Measurements from ENCODE around the gene CFAP100.
A peak's percentile ranks its signal among the peaks of the same experiment; 100 is the strongest.

CFAP100 gene

DNA sequence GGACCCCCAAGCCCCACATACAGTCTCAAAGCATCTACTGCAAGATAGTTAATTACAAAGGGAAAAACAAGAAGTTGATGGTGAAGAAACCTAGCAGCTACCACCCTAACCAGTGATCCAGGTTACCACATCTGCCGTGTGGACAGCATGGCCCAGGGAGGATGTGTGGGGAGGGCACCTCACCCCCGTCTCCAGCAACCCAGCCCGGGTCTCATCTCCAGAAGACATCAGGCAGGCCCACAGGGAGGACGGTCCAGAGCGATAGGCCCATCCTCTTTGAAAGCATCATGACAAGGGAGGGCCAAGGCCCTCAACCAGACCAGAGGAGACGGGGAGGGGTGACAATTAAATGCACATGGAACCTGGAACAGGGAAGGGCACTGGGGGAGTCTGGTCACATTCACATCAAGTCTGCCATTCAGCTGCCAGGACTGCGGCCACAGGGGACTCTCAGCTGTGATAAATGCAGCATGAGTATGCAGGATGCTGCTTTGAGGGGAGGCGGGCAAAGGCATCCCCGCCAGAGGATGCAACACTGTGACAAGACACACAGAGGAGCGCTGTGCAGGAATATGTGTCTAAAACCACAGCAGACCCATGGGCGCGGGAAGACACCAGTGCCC, 62.2 kb downstream of the CFAP100 start:
- no peak for DNase-seq (ENCODE audit: low read depth in 3 of 3, low spot score in 1 of 3)

DNA sequence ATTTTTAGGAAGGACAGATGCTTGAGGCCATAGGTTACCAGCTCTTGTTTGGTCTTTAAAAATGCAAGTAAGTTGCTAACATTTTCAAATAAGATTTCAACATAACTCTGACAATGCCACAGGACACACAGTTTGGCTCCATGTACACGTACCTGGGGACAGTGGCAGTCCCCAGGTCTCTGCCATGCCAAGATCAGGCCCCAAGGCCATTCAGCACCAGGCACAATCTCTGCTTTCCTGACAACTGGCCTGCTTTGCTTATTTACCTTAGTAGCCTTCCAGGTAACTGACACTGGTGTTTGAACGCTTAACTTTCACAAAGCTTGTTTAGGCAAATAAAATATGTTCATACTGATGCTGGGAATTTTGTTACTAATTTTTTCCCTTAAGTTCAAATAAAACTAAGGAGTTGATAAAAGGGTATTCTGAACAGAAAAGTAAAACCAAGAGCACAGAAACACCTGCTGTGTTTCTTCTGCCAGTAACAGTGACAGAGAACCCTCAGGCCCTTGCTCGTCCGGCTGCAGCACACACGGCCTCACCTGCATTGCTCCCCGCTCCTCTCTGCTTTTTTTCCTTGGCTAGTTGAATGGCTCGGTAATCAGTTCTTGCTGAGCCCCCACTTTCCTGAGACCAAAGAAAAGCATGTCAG, 64.5 kb downstream of the CFAP100 start:
- no peak for DNase-seq (ENCODE audit: low read depth in 3 of 3, low spot score in 1 of 3)

DNA sequence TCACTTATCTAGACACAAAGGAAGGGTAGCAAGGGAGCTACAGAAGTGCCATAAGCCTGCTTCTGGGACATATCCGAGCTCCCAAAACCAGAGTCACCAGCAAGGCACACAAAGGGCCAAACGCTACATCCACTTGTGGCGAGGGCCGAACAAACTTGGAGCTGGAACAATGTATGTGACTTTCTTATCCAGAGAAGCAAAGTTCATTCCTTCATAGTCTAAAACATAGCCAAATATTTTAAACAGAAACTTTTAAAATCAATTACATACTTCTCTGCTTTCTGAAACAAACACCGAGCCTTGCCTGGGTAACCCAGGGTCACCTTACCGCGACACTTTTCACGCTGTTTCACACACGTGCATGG, 65.0 kb downstream of the CFAP100 start:
- no peak for DNase-seq (ENCODE audit: low read depth in 3 of 3, low spot score in 1 of 3)

DNA sequence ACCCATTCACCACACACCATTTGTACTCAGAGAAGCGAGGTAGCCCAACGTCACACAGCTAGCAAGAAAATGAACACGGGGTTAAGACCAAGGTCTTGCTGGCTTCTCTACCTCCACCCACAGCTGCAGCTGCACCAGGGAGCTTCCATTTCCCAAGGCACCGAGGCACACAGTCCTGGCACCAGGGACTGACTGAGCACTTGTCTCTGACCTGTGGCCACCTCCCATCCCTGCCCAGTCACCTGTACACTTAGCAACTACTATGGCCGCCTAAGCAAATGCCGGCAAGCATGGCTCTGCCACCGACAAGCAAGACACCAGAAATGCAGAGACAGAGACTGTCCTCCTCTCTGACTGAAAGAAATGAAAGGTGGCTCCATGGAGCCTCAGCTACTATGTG, 65.7 kb downstream of the CFAP100 start:
- DNase-seq (ENCODE audit: low read depth in 3 of 3, low spot score in 1 of 3): no peak

DNA sequence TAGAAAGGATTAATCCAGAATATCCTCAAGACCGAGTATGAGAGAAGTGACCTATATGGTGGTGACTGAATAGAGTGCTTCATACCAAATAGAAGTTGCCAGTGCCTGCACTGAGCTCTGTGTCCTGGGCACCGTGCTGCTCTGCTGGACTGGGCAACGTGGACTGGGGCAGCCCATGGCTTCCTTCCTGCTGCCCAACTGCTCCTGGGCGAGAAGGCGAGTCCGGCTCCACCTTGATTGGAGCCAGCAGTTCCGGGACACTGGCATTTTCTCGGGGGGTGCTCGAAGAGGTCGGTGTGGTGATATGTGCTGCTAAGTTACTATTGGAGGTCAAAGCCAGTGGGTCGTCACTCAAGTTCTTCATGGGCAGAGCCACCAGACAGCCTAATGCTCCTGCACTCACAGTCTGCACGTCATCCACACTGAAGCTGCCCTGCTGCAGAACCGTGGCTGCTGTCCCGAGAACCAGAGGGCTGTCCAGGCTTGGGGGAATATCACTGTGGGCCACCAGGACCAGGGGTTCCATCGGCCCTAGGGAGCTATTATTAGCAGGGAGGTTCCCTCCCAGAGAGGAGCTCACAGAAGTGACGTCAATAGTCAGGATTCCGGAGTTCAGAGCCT, 66.9 kb downstream of the CFAP100 start:
- DNase-seq (ENCODE audit: low read depth in 3 of 3, low spot score in 1 of 3): no peak

DNA sequence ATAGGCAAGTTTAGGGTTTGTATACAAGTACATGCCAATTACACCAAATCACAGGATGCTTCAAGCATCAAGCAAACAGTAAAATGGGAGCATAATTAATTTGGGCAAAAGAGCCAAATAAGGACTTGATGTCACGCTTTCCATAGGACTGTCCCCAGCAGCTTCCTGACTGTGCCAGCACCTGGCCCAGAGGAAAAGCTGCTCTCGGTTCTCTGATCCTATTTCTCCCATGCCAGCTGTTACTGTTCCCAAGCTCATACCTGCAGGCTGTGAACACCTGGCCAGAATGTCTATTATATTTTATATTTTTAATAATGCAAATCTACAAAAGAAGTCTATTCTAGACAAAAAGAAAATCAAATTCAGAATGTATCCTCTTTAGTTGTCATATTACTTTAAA, 68.8 kb downstream of the CFAP100 start:
- DNase-seq (ENCODE audit: low read depth in 3 of 3, low spot score in 1 of 3): no peak

DNA sequence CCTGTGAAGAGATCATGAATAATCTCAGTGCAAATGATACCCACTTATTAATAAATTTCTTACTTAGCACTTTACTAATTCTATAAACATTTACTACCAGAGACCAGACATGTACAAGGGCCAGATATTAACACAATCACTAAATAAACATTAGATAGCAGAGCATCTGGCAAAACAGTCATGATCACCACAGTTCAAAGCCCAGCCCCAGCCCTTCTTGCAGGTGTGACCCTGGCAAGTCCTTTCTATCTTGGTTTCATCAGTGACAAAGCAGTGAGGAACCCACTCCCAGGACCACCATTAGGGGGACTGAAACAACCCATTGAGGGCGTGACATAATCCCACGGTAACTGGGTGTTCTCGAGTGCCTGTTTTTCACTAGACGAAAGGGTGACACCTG, 69.4 kb downstream of the CFAP100 start:
- DNase-seq (ENCODE audit: low read depth in 3 of 3, low spot score in 1 of 3): no peak

DNA sequence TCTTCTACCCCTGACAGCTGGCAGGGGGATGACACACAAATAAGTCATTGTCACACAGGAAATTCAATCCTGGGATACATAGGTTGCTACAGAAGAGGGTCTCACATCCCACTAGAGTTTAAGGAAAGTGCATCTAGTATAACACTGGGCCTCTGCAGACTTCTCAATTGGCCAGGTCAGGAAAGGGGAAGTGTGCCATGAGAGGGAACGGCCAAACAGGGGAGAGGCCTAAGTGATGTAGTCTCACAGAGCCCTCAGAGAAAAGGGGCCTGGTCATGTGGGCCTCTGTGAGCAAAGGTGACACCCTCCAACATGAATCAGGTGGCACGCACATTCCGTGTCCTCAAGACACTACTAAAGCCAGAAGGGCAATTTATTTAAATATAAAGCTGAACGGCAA, 69.8 kb downstream of the CFAP100 start:
- DNase-seq (ENCODE audit: low read depth in 3 of 3, low spot score in 1 of 3): no peak

DNA sequence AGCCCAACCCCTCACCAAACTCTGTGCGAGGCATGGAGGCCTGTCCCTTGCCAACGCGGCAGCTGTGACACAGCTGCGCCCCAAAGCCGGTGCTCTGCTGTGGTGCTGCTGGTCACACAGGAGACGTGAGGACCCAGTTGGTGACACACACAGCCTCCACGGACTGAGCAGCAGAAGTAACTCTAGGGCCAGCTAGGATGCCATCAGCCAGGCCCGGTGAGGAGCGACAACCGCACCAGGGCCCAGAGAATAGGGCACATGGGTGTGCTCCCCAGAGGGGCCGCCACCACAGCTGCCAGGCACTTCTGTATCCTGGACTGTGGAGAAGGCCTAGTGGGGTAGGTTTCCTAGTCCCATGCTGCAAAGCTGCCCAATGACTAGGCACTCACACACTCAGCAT, 70.3 kb downstream of the CFAP100 start:
- DNase-seq (ENCODE audit: low read depth in 3 of 3, low spot score in 1 of 3): no peak

DNA sequence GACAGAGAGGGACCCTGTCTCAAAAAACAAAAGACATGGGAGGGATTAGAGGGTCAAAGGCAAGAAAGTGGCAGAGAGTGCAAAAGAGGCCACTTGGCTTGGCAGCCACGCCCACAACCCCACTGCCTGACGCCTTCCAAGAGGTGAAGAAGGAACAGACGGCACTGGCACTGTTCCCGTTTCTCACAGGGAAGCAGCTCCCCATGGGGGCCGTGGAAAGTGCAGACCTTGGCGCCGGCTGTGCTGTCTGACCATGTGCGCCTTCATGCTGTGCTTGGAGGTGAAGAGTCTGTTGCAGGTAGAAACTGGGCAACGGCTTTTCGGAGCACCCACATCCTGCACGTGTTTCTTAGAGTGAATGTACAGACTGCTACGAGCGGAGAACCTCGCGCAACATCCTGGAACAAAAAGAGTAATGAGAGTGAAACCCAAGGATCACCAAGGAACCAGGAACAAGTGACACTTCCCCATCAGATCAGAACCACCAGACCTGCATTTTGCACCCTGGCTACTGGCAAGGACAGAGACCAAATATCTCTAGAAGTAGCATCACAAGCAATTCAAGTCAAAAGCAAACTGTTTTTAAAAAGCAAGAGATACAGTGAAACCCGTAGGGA, 71.3 kb downstream of the CFAP100 start:
- DNase-seq (ENCODE audit: low read depth in 3 of 3, low spot score in 1 of 3): no peak

DNA sequence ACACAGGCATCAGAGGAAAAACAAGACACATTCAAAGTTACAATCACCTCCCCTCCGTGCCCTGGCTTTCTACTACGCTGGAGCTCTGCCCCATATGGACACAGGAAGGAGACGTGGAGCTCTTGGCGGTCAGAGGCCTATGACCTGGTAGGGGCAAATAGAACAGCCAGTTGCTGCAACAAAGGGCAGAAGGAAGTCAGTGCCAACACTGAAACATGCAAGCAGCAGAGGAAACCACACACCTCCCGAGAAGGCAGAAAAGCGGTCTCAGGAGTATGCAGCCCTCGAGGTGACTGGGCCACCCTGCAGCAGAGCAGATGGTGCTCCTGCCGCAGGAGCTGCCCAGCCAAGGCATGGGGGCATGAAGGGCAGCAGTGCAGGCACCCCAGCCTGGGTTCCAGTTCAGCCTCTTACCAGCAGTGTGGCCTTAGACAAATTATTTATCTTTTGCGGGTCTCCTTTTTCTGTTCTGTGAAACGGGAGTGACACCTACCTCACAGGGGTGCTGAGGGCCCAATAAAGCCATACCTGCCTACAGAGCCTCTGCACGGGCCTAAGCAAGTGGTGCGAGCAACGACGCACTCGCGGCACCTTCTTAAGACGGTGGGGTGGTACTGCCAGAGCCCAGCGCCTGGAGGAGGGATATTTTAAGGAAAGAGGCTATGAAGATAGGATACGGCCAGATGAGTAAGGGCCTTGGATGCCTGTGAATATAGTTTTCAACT, 72.3 kb downstream of the CFAP100 start:
- DNase-seq (ENCODE audit: low read depth in 3 of 3, low spot score in 1 of 3): no peak

DNA sequence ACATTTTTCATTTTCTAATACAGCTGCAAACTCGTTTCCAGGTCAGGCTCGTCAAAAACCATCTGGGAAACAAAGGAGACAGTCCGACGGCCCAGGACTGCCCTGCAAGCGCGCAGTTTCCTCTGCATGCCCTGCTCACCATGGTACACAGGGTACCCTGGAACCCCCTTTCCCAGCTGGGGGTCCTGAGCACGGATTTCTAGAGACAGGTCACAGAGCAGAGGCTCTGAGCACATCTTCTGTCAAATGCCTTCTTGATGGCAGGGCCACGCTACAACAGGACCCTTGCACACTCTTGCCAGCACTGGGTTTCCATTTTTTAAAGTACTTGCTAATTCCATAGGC, 72.9 kb downstream of the CFAP100 start:
- DNase-seq (ENCODE audit: low read depth in 3 of 3, low spot score in 1 of 3): no peak

DNA sequence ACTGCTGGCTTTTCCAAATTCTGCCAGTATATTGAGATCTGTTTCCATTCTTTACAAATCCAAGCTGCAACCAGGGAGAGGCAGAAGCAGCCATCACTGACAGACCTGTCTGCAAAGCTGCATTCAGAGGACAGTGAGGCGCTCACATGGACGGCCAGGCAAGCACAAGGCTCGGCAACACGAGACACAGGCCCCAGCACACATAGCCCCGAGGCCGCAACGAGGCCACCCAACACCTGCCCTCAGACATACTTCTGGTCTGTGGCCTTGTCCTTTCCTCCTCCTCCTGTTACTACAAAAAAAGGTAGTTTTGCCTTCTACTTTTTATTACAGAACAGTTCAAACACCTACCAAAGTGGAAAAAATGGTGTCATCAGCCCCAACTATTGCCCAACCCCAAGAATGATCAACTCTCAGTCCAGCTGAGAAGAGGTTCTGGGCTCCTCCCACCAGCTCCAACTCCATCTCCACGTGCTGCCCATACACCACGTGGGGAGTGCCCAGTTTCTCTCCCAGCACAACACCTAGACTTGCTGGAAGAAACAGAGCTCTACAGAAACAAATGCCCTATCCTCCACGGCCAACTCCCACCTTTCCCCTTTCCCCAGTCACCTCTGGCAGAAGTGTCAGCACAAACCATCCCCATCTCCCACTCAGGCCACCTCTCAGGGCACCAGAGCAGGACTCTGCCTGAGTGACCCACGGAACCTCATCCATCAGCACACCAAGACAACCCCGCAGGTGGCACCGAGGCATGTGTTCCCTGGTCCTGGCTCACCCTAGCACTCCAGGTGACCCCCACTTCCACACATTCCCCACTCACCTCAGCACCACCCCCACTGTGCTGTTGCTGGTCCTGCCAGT, 73.6 kb downstream of the CFAP100 start:
- DNase-seq (ENCODE audit: low read depth in 3 of 3, low spot score in 1 of 3): no peak

DNA sequence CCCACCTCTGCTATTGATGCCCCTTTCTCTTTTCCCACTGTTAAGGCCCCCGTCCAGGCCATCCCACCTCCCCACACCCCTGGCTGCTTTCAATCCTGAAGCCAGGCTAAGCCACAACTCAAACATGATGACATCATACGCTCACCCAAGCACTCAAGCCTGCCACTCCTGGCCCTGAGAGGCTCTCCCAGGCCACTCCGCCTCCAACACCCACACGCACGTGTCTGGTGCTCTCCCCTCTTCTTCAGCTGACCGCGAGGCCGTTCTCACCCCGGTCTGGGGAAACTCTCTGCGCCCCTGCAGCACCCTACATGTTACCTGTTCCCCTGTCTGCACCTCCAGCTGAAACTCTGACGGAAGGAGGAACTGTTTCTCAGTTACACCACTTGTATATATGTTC, 74.8 kb downstream of the CFAP100 start:
- DNase-seq (ENCODE audit: low read depth in 3 of 3, low spot score in 1 of 3): no peak

DNA sequence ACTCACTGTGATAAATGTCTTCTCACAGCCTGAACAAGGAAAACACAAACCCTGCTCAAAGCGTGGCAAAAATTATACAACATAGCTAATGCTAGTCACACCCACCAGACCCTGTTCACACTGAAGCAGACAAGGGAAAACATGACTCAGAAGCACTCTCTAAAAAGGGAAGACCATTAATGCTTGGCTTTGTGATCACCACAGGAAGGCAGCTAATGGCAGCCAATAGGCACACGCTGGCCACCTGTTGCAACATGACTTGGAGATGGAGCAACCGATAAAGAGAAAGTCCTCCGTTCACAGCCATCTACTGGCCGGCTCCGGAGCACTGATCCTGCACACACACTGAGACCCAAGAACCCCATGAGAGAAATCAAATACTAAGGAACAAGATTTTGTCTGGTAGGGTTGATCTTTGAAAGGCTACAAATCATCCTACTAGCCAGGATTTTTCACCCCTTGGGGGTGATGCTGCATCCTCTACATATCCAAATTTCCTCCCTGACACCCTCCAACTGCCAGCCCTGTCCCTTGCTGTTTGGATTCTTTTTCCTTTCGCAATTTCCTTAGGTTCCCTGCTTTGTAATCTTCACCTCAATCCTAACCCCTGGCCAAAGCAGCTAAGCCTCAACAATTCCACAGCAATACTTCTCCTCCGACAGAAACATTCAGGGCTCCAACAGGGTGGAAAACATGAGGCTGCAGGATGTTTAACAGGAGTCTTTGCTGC, 77.7 kb downstream of the CFAP100 start:
- DNase-seq (ENCODE audit: low read depth in 3 of 3, low spot score in 1 of 3): no peak

DNA sequence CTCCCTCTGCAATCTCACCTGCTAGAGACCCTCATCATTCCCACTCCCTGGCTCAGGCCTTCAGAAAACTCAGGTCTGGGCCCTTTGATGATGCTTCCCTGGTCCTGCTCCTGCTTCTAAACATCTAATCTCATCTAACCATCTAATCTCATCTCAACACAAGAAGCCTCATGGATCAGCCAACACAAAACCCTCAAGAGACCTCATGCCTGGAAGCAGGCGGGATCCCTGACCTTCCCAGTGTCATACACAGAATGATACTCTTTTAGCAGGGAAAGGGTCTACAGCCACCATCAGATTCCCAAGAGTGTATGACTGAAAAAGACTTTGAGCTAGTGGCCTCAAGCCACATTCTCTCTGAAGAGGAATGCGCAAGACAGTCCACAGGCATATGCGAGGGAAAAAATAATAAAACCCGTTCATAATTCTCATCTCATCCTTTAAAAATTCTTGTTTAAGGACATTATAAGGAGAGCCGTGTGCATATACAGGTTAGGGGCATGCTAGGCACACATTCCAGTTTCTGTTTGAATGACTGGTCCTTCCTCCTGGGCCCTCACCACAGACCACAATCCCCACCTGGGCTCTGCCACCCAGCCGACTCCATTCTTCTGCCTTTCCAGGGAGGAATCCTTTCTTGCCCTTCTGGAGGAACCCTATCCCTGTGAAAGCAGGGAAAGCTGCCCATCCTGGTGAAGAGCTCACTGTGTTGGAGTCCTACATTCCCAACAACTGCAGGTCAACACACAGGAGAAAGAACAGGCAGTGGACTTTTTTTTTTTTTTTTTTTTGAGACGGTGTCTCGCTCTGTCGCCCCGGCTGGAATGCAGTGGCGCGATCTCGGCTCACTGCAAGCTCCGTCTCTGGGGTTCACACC, 78.8 kb downstream of the CFAP100 start:
- DNase-seq (ENCODE audit: low read depth in 3 of 3, low spot score in 1 of 3): no peak

DNA sequence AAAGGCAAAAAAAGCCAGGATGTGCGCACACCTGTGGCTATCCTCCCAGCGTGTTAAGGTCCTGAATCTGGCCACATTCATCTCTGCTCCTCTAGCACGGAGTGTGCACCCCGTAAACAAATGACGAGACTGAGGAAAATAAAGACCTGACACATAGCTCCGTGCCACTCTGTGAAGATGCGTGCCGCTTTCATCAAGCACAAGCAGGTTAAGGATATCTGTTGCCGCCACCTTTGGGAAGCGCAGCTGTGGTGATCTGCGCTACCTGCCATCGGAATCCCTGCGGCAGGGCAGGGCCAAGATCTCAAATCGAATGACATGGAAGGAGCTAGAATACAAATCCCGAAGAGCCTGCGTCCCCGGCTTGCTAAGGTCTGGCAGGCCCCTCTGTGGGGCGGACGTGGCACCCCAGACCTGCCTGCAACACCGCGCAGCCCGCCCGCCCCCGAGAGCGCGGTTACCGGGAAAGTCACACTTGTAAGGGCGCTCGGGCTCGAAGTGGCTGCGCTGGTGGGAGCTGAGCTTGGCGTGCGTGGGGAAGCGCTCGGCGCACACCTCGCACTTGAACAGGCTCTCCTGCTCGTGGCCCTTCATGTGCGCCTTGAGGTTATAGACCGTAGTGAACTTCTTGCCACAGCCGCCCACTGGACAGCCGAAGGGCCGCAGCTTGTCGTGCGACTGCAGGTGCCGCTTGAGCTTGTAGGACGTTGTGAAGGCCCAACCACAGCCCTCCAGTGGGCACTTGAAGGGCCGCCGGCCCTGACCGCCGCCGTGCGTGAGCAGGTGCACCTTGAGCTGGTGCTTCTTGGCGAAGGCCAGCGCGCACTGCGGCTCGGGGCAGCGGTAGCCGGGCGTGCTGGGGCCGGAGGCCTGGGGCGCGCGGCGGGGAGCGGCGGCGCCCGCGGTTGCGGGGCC, 80.0 kb downstream of the CFAP100 start:
- DNase-seq (ENCODE audit: low read depth in 3 of 3, low spot score in 1 of 3): peak in 1 of 3 donors; percentile 18

DNA sequence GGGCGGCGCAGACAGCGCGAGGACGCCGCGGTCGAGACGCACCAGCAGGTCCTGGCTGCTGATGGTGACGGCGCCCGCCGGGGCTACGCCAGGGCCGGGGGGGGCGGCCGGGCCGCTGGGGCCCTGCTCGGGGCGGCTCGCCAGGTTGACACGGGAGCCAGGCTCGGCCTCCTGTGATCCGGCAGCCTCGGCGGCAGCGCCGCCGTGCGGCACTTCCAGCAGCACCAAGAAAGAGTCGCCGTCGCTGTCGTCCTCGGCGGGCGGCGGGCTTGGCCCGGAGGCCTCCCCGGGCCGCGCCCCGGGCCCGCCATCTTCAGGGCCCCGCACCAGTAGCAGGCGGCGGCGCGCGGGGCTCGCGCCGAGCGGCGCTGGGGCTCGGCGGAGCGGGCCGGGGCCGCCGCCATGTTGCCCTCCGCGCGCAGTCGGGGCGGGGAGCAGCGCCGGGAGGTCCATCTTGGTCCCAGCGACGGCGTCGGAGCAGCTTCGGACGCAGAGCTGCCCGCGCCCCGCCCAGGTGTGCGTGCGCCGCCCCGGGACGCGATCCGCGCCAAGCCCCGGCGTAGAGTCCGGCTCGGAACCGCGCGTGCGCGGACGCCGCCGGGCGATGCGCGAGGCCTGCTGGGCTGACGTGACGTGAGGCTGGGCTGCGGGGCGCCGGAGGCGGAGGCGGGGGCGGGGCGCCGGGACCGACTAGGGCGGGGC, 80.9 kb downstream of the CFAP100 start, which contains the start of gene ZXDC:
Gene ZXDC (minus strand): TSS at position 479 of the 702 bp plus-strand sequence. CDS start 26 bp downstream, at position 453.
- peak; percentile 85 to 90 (median 90) for DNase-seq (ENCODE audit: low read depth in 3 of 3, low spot score in 1 of 3)

All from stimulated activated CD4-positive, alpha-beta T cell treated with anti-CD3 and anti-CD28 coated beads, TNF-alpha, amount 100 ng/mL, for 1 hour (primary cell).